HL-60 (cell line): ENCODE measurements around the gene METTL18.

Experiments
- DNase-seq, 2 experiments: peaks; one replicate each; pipeline ENCODE4 v3.0.0-alpha.2; 2010 to 2020; ENCODE audit warnings: low read depth in 1 of 2, low spot score in 1 of 2
- H3K27ac ChIP-seq: fragments of 250-450 bp; sonication (Bioruptor Pico); replicated peaks from 2 replicates; pipeline ENCODE4 v1.5.1; 2020; ENCODE audit warnings: mild to moderate bottlenecking, moderate library complexity
- H3K27me3 ChIP-seq: fragments of 250-450 bp; sonication (Bioruptor Pico); 2 replicates; pipeline ENCODE4 v1.5.1; 2021; ENCODE audit warnings: mild to moderate bottlenecking, moderate library complexity; ENCODE audit not compliant: insufficient read depth, poor library complexity, severe bottlenecking
- H3K4me3 ChIP-seq: replicated peaks from 2 replicates; pipeline ENCODE4 v1.5.1; 2011; ENCODE audit warnings: mild to moderate bottlenecking, control low read depth, low read length; ENCODE audit not compliant: insufficient read depth
- GABPA ChIP-seq: IDR thresholded peaks from 2 replicates; pipeline ENCODE4 v1.6.1; 2012; ENCODE audit warnings: low read depth
- POLR2AphosphoS5 ChIP-seq: IDR thresholded peaks from 2 replicates; pipeline ENCODE4 v1.6.1; 2012; ENCODE audit warnings: low read depth
- SPI1 ChIP-seq: IDR thresholded peaks from 2 replicates; pipeline ENCODE4 v1.6.1; 2012; ENCODE audit warnings: low read depth, mild to moderate bottlenecking, borderline replicate concordance
- TF ChIP-seq, protein P1 (sequence below): IDR thresholded peaks from one replicate; pipeline ENCODE4 v1.5.1; 2011; ENCODE audit warnings: low read length, control low read depth, inconsistent platforms; ENCODE audit not compliant: insufficient read depth
- TF ChIP-seq, protein P2 (sequence below): IDR thresholded peaks from 2 replicates; pipeline ENCODE4 v1.6.1; 2012; ENCODE audit warnings: low read depth; ENCODE audit not compliant: insufficient replicate concordance

The METTL18 gene

DNA sequence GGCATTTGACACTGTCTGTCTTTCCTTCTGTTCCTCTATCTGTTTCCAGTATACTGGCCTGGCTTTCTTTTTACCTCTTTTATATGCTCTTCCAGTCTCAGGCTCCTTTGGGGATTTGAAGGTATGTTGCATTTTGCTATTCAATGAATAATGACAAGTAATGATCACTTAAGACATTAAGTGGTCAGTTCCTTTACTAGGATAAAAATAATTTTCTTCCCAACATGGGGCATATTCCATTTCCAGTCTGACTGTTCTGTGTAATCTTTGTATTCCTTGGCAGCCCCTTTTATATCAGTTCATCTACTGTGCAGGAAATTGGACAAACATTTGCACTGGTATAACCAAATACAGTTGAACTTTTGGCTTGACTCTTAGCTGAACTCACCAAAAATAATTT lies 15.6 kb downstream of the METTL18 start:
- DNase-seq: no peak
- Histone ChIP-seq H3K27ac (no peak overlapping the region), H3K4me3 (no peak overlapping the region), H3K27me3 (no peaks in the 10 kb centered on the region)
- TF ChIP-seq SPI1 (no peak), POLR2AphosphoS5 (no peak), GABPA (no peak)
- TF ChIP-seq, protein P1, sequence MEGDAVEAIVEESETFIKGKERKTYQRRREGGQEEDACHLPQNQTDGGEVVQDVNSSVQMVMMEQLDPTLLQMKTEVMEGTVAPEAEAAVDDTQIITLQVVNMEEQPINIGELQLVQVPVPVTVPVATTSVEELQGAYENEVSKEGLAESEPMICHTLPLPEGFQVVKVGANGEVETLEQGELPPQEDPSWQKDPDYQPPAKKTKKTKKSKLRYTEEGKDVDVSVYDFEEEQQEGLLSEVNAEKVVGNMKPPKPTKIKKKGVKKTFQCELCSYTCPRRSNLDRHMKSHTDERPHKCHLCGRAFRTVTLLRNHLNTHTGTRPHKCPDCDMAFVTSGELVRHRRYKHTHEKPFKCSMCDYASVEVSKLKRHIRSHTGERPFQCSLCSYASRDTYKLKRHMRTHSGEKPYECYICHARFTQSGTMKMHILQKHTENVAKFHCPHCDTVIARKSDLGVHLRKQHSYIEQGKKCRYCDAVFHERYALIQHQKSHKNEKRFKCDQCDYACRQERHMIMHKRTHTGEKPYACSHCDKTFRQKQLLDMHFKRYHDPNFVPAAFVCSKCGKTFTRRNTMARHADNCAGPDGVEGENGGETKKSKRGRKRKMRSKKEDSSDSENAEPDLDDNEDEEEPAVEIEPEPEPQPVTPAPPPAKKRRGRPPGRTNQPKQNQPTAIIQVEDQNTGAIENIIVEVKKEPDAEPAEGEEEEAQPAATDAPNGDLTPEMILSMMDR: no peak
- TF ChIP-seq, protein P2, sequence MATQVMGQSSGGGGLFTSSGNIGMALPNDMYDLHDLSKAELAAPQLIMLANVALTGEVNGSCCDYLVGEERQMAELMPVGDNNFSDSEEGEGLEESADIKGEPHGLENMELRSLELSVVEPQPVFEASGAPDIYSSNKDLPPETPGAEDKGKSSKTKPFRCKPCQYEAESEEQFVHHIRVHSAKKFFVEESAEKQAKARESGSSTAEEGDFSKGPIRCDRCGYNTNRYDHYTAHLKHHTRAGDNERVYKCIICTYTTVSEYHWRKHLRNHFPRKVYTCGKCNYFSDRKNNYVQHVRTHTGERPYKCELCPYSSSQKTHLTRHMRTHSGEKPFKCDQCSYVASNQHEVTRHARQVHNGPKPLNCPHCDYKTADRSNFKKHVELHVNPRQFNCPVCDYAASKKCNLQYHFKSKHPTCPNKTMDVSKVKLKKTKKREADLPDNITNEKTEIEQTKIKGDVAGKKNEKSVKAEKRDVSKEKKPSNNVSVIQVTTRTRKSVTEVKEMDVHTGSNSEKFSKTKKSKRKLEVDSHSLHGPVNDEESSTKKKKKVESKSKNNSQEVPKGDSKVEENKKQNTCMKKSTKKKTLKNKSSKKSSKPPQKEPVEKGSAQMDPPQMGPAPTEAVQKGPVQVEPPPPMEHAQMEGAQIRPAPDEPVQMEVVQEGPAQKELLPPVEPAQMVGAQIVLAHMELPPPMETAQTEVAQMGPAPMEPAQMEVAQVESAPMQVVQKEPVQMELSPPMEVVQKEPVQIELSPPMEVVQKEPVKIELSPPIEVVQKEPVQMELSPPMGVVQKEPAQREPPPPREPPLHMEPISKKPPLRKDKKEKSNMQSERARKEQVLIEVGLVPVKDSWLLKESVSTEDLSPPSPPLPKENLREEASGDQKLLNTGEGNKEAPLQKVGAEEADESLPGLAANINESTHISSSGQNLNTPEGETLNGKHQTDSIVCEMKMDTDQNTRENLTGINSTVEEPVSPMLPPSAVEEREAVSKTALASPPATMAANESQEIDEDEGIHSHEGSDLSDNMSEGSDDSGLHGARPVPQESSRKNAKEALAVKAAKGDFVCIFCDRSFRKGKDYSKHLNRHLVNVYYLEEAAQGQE: no peak

DNA sequence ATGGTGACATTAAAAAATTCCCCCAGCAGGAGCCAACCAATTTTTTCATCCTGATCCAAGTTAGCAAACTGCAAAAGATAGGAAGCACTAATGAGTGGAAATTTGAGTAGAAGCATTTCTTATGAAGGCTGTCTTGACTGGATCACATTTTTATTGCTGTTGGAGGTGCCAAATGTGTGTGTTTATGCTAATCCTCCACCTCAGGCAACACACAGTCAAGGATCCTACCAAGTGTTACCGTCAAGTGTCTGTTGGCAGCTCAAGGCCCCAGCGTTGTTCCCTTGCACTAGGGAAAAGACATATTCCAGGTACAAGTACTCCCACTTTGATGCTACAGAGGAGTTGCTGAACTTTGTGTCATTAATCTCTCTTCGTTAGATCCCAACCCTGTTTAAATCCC lies 18.3 kb downstream of the METTL18 start:
- TF ChIP-seq, protein P2: no peak
- TF ChIP-seq, protein P1: no peak
- TF ChIP-seq GABPA (no peak), SPI1 (no peak), POLR2AphosphoS5 (no peak)
- Histone ChIP-seq H3K27me3 (peaks cover 5% of the 10 kb centered on the region), H3K27ac (no peak overlapping the region), H3K4me3 (no peak overlapping the region)
- no peak for DNase-seq

DNA sequence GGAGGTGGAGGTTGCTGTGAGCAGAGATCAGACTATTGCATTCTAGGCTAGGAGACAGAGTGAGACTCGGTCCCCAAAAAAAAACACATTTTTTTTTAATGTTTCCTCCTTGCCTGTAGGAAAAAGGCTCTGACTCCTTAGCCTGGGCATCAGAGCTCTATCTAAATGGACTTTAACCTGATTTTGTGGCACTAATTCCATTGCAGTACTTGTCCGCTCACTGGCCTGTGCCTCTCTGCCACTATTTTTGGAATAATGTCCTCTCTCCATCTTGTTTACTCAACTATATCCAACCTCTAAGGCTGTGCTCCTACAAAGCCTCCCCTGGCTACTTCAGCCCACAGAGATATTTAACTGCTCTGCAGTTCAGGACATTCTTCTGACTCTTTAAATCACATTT lies 26.5 kb downstream of the METTL18 start:
- TF ChIP-seq SPI1 (no peak), GABPA (no peak), POLR2AphosphoS5 (no peak)
- TF ChIP-seq, protein P2: no peak
- TF ChIP-seq, protein P1: no peak
- Histone ChIP-seq H3K27ac (no peak overlapping the region), H3K4me3 (no peak overlapping the region), H3K27me3 (peaks cover 10% of the 10 kb centered on the region)
- no peak for DNase-seq
